ENCODE results near the gene ARL6IP6. TPM values are rescaled to one million over a fixed set of nuclear protein-coding genes. Genes with fewer than 3 reads are reported as not detected.
A peak's percentile ranks its signal among the peaks of the same experiment; 100 is the strongest.

The ARL6IP6 gene
- total and polyA plus RNA-seq, 2 experiments from 2014 or later = 30.9 to 33.6 TPM

DNA sequence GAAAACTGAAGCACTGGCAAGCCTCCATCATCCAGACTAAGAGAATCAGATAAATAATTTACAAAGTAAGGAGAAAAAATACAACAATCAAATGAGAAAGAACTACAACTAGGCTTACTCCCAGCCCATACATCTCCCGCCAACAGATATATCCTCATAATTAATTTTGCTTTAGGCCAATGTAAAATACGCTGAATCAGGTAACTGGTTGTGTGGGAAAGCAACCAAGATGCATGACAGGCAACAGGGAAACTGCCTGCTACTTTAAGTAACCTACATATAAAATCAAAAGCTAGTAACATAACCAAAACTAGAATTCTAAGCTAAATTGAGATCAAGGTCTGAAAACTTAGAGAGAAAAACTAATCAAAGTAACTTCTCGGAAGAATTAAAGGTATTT is 22.7 kb upstream of the ARL6IP6 start:
- in situ Hi-C loops (cut with MboI) = no loop called here

GRCh38 chr2:152696476-152696875 is 21.9 kb upstream of the ARL6IP6 start:
- 0 out of 2 replicates have a peak, but pooled peaks cover 17% of the 10 kb centered on the region for H4K20me1 ChIP-seq (ENCODE audit: insufficient read depth)
- in situ Hi-C loops (cut with MboI) = no loop called here
- H3K9me3 ChIP-seq (ENCODE audit: low read depth) = no peaks in the 10 kb centered on the region
- no peak overlapping the region for H3K9ac ChIP-seq
- peaks cover 23% of the 10 kb centered on the region for H3K36me3 ChIP-seq (ENCODE audit: low read depth)
- H3K79me2 ChIP-seq (ENCODE audit: insufficient read depth) = peaks cover 100% of the 10 kb centered on the region
- TF ChIP-seq EZH2phosphoT487 (IDR thresholded peaks at IDR 0.05; ENCODE audit: insufficient read depth, low read depth) (no peak), EZH2 (IDR thresholded peaks at IDR 0.05; ENCODE audit: insufficient read depth, poor library complexity, severe bottlenecking) (no peak)
- H3K9me2 ChIP-seq (ENCODE audit: insufficient read depth) = no peaks in the 10 kb centered on the region
- peaks cover 20% of the 10 kb centered on the region; the same call in 1 of the 2 replicates for H3F3A ChIP-seq (ENCODE audit: insufficient read depth)
- peak overlapping the region; percentile 64 for H3K4me2 ChIP-seq (ENCODE audit: unreplicated experiment)
- DNase-seq = no peak
- WGBS, 2 experiments (ENCODE audit: low coverage in 1 of 2, low lambda C conversion rate in 2 of 2, missing lambda C conversion rate in 2 of 2) = 100% methylated on average over 1 of the region's 1 CpG
- peak overlapping the region; percentile 24; the same call in 1 of the 2 replicates for H3K27ac ChIP-seq
- peaks cover 19% of the 10 kb centered on the region for H3K4me1 ChIP-seq (ENCODE audit: insufficient read depth)
- H2AFZ ChIP-seq = no peak overlapping the region
- H3K27me3 ChIP-seq (replicated peaks; ENCODE audit: insufficient read depth) = no peaks in the 10 kb centered on the region
- no peak overlapping the region for H3K4me3 ChIP-seq

More for the DNA sequence above, 22.7 kb upstream of the ARL6IP6 start:
- Histone ChIP-seq H3K79me2 (ENCODE audit: insufficient read depth) (peaks cover 100% of the 10 kb centered on the region), H3F3A (ENCODE audit: insufficient read depth) (peaks cover 20% of the 10 kb centered on the region; the same call in 1 of the 2 replicates), H3K9ac (no peak overlapping the region), H3K36me3 (ENCODE audit: low read depth) (peaks cover 21% of the 10 kb centered on the region), H3K9me2 (ENCODE audit: insufficient read depth) (no peaks in the 10 kb centered on the region), H3K9me3 (ENCODE audit: low read depth) (no peaks in the 10 kb centered on the region), H3K27me3 (replicated peaks; ENCODE audit: insufficient read depth) (no peaks in the 10 kb centered on the region), H3K27ac (no peak overlapping the region), H4K20me1 (ENCODE audit: insufficient read depth) (0 out of 2 replicates have a peak, but pooled peaks cover 17% of the 10 kb centered on the region), H3K4me2 (ENCODE audit: unreplicated experiment) (no peak overlapping the region), H3K4me3 (no peak overlapping the region), H2AFZ (no peak overlapping the region), H3K4me1 (ENCODE audit: insufficient read depth) (peaks cover 19% of the 10 kb centered on the region)
- no peak for DNase-seq
- WGBS, 2 experiments (ENCODE audit: low coverage in 1 of 2, low lambda C conversion rate in 2 of 2, missing lambda C conversion rate in 2 of 2) = 96 to 100% methylated on average over 3 of the region's 3 CpGs
- TF ChIP-seq EZH2 (IDR thresholded peaks at IDR 0.05; ENCODE audit: insufficient read depth, poor library complexity, severe bottlenecking) = no peak
- no peak for TF ChIP-seq EZH2phosphoT487 (IDR thresholded peaks at IDR 0.05; ENCODE audit: insufficient read depth, low read depth)

- peaks cover 19% of the 10 kb centered on the region; the same call in 1 of the 2 replicates for H4K20me1 ChIP-seq (ENCODE audit: insufficient read depth)
- no peak overlapping the region for H3K4me3 ChIP-seq
- peaks cover 10% of the 10 kb centered on the region for H3K4me1 ChIP-seq (ENCODE audit: insufficient read depth)
- H3K9ac ChIP-seq = no peak overlapping the region
- TF ChIP-seq EZH2 (IDR thresholded peaks at IDR 0.05; ENCODE audit: insufficient read depth, poor library complexity, severe bottlenecking) = no peak
- H3K27me3 ChIP-seq (replicated peaks; ENCODE audit: insufficient read depth) = no peaks in the 10 kb centered on the region
- H3K4me2 ChIP-seq (ENCODE audit: unreplicated experiment) = no peak overlapping the region
- DNase-seq = no peak
- H3F3A ChIP-seq (ENCODE audit: insufficient read depth) = peaks cover 11% of the 10 kb centered on the region; the same call in 1 of the 2 replicates
- H3K9me2 ChIP-seq (ENCODE audit: insufficient read depth) = no peaks in the 10 kb centered on the region
- in situ Hi-C loops (cut with MboI) = no loop called here
- no peak overlapping the region for H3K27ac ChIP-seq
- peaks cover 100% of the 10 kb centered on the region for H3K79me2 ChIP-seq (ENCODE audit: insufficient read depth)
- no peaks in the 10 kb centered on the region for H3K9me3 ChIP-seq (ENCODE audit: low read depth)
- 97% methylated on average over 7 of the region's 7 CpGs for WGBS, 2 experiments (ENCODE audit: low coverage in 1 of 2, low lambda C conversion rate in 2 of 2, missing lambda C conversion rate in 2 of 2)
- H3K36me3 ChIP-seq (ENCODE audit: low read depth) = 0 out of 2 replicates have a peak, but pooled peaks cover 4% of the 10 kb centered on the region
- H2AFZ ChIP-seq = no peak overlapping the region
These were observed 17.2 kb upstream of the ARL6IP6 start for GRCh38 chr2:152701198-152701597.

- H3K4me3 ChIP-seq = no peak overlapping the region
- WGBS, 2 experiments (ENCODE audit: low coverage in 1 of 2, low lambda C conversion rate in 2 of 2, missing lambda C conversion rate in 2 of 2) = 91 to 93% methylated on average over 4 of the region's 4 CpGs
- H3K9me2 ChIP-seq (ENCODE audit: insufficient read depth) = no peaks in the 10 kb centered on the region
- peaks cover 100% of the 10 kb centered on the region for H3K79me2 ChIP-seq (ENCODE audit: insufficient read depth)
- H2AFZ ChIP-seq = no peak overlapping the region
- no peaks in the 10 kb centered on the region for H3K27me3 ChIP-seq (replicated peaks; ENCODE audit: insufficient read depth)
- in situ Hi-C loops (cut with MboI) = no loop called here
- peaks cover 13% of the 10 kb centered on the region for H3K4me1 ChIP-seq (ENCODE audit: insufficient read depth)
- H3K9ac ChIP-seq = no peak overlapping the region
- H3K9me3 ChIP-seq (ENCODE audit: low read depth) = no peaks in the 10 kb centered on the region
- peaks cover 7% of the 10 kb centered on the region for H3K36me3 ChIP-seq (ENCODE audit: low read depth)
- TF ChIP-seq EZH2 (IDR thresholded peaks at IDR 0.05; ENCODE audit: insufficient read depth, poor library complexity, severe bottlenecking) (no peak), EZH2phosphoT487 (IDR thresholded peaks at IDR 0.05; ENCODE audit: insufficient read depth, low read depth) (no peak)
- DNase-seq = no peak
- peaks cover 14% of the 10 kb centered on the region for H3F3A ChIP-seq (ENCODE audit: insufficient read depth)
- H4K20me1 ChIP-seq (ENCODE audit: insufficient read depth) = peaks cover 5% of the 10 kb centered on the region; the same call in 1 of the 2 replicates
- no peak overlapping the region for H3K27ac ChIP-seq
- H3K4me2 ChIP-seq (ENCODE audit: unreplicated experiment) = no peak overlapping the region
These were observed 11.9 kb upstream of the ARL6IP6 start for GRCh38 chr2:152706477-152707021.
